H1 (cell line): ENCODE results near the gene RAB30. TPM values are rescaled to one million over a fixed set of nuclear protein-coding genes. Genes with fewer than 3 reads are reported as not detected.

Source experiments
- CTCF ChIA-PET: fragments of 300-600 bp; sonication (Branson Sonifier 250); formaldehyde crosslinking; loops from one replicate; lab custom pipeline; 2021; ENCODE audit not compliant: partially characterized antibody; lab: Charles Lee
- POLR2A ChIA-PET: fragments of 300-600 bp; sonication (Branson Sonifier 250); formaldehyde crosslinking; loops from one replicate; lab custom pipeline; 2021; ENCODE audit warnings: inconsistent platforms; ENCODE audit not compliant: partially characterized antibody; lab: Charles Lee
- DNase-seq, 2 experiments: peaks; one replicate each; pipeline versions ENCODE4 v3.0.0 to v3.0.0-alpha.2; 2010 to 2022; ENCODE audit warnings: low spot score in 2 of 2, low read depth in 1 of 2, mixed read lengths in 1 of 2
- FAIRE-seq: peaks from 2 replicates; lab custom pipeline; 2011; peaks lifted over from hg19 to GRCh38; lab: Jason Lieb, UNC
- H2AFZ ChIP-seq: 2 replicates; pipeline ENCODE4 v1.8.1; 2012; ENCODE audit warnings: low read length, inconsistent platforms
- H2AK5ac ChIP-seq: 2 replicates; pipeline ENCODE4 v1.6.1; 2013; ENCODE audit warnings: low read depth, low read length
- H2BK120ac ChIP-seq: replicated peaks from 2 replicates; pipeline ENCODE3; 2013; ENCODE audit warnings: low read depth, low read length, inconsistent platforms
- H2BK12ac ChIP-seq: 2 replicates; pipeline ENCODE4 v1.6.1; 2013; ENCODE audit warnings: low read depth, low read length
- H2BK15ac ChIP-seq: 2 replicates; pipeline ENCODE4 v1.6.1; 2013; ENCODE audit warnings: low read length
- H2BK20ac ChIP-seq: 2 replicates; pipeline ENCODE4 v1.6.1; 2013; ENCODE audit warnings: low read length
- H2BK5ac ChIP-seq: 2 replicates; pipeline ENCODE4 v1.6.1; 2013; ENCODE audit warnings: low read depth, low read length
- H3K14ac ChIP-seq: 2 replicates; pipeline ENCODE4 v1.6.1; 2013; ENCODE audit warnings: inconsistent platforms; ENCODE audit not compliant: insufficient read length
- H3K18ac ChIP-seq: 2 replicates; pipeline ENCODE4 v1.6.1; 2013; ENCODE audit warnings: low read length; ENCODE audit errors: extremely low read depth
- H3K23ac ChIP-seq: 2 replicates; pipeline ENCODE4 v1.6.1; 2013; ENCODE audit warnings: inconsistent platforms; ENCODE audit not compliant: insufficient read length
- H3K23me2 ChIP-seq: 2 replicates; pipeline ENCODE4 v1.6.1; 2013; ENCODE audit warnings: low read depth, low read length
- H3K27ac ChIP-seq: 2 replicates; pipeline ENCODE4 v1.6.1; 2011; ENCODE audit warnings: low read depth, low read length, inconsistent platforms
- H3K27me3 ChIP-seq, 4 experiments: replicated peaks in 1 of 4; 1 replicate in 1 of 4; 2 replicates in 3 of 4; pipeline versions ENCODE4 v1.6.1 to v1.8.1; 2011 to 2013; ENCODE audit warnings: low read length in 3 of 4, mild to moderate bottlenecking in 3 of 4, inconsistent platforms in 2 of 4, mixed read lengths in 2 of 4, moderate library complexity in 1 of 4; ENCODE audit not compliant: control insufficient read depth in 3 of 4, insufficient read depth in 3 of 4; ENCODE audit errors: extremely low read depth in 1 of 4
- H3K36me3 ChIP-seq, 4 experiments: 2 replicates each; pipeline versions ENCODE4 v1.6.1 to v1.8.1; 2011 to 2013; ENCODE audit warnings: mild to moderate bottlenecking in 4 of 4, low read length in 3 of 4, moderate library complexity in 2 of 4, control low read depth in 1 of 4, inconsistent platforms in 1 of 4; ENCODE audit not compliant: insufficient read depth in 4 of 4, control insufficient read depth in 2 of 4
- H3K4ac ChIP-seq: replicated peaks from 2 replicates; pipeline ENCODE3; 2013; ENCODE audit warnings: low read length, low read depth, mixed read lengths, inconsistent platforms; ENCODE audit not compliant: insufficient read length
- H3K4me1 ChIP-seq, 4 experiments: replicated peaks in 1 of 4; 1 replicate in 1 of 4; 2 replicates in 3 of 4; pipeline versions ENCODE4 v1.6.1 to v1.8.1; 2011 to 2013; ENCODE audit warnings: low read length in 3 of 4, inconsistent platforms in 2 of 4, mixed read lengths in 1 of 4; ENCODE audit not compliant: insufficient read depth in 4 of 4, control insufficient read depth in 3 of 4
- H3K4me2 ChIP-seq, 2 experiments: 2 replicates each; pipeline versions ENCODE4 v1.6.1 to v1.8.1; 2011 to 2013; ENCODE audit warnings: low read depth in 2 of 2, low read length in 2 of 2, control low read depth in 1 of 2, inconsistent platforms in 1 of 2, mild to moderate bottlenecking in 1 of 2; ENCODE audit not compliant: insufficient read depth in 1 of 2
- H3K4me3 ChIP-seq, 4 experiments: fragments of 200-600, 300-600 bp in 1 of 4; sonication (generic), shearing (Covaris generic), sonication (Bioruptor Twin) in 1 of 4; 2 replicates each; pipeline versions ENCODE4 v1.5.1 to v1.8.1; 2011 to 2016; ENCODE audit warnings: low read length in 4 of 4, low read depth in 3 of 4, control low read depth in 2 of 4, inconsistent platforms in 2 of 4, mild to moderate bottlenecking in 2 of 4, mixed read lengths in 1 of 4, moderate library complexity in 1 of 4; ENCODE audit not compliant: insufficient read depth in 2 of 4; ENCODE audit errors: extremely low read depth in 1 of 4
- H3K56ac ChIP-seq: replicated peaks from 2 replicates; pipeline ENCODE3; 2013; ENCODE audit warnings: low read depth, mild to moderate bottlenecking, mixed read lengths, low read length, inconsistent platforms; ENCODE audit not compliant: insufficient read length
- H3K79me1 ChIP-seq: 2 replicates; pipeline ENCODE4 v1.6.1; 2013; ENCODE audit warnings: low read depth, low read length, control low read depth
- H3K79me2 ChIP-seq, 2 experiments: 2 replicates each; pipeline versions ENCODE4 v1.6.1 to v1.8.1; 2012 to 2013; ENCODE audit warnings: low read length in 2 of 2, mild to moderate bottlenecking in 2 of 2, inconsistent platforms in 1 of 2; ENCODE audit not compliant: insufficient read depth in 2 of 2, control insufficient read depth in 1 of 2
- H3K9ac ChIP-seq, 4 experiments: replicated peaks in 1 of 4; 1 replicate in 1 of 4; 2 replicates in 3 of 4; pipeline versions ENCODE4 v1.6.1 to v1.8.1; 2011 to 2013; ENCODE audit warnings: low read depth in 3 of 4, low read length in 3 of 4, control low read depth in 2 of 4, mild to moderate bottlenecking in 2 of 4, moderate library complexity in 2 of 4, inconsistent platforms in 1 of 4; ENCODE audit errors: extremely low read depth in 1 of 4
- H3K9me3 ChIP-seq, 2 experiments: 2 replicates each; pipeline versions ENCODE4 v1.6.1 to v1.8.1; 2012 to 2013; ENCODE audit warnings: mild to moderate bottlenecking in 2 of 2, moderate library complexity in 2 of 2, control low read depth in 1 of 2, inconsistent platforms in 1 of 2, low read depth in 1 of 2, low read length in 1 of 2, mixed read lengths in 1 of 2; ENCODE audit not compliant: insufficient read depth in 2 of 2
- H4K20me1 ChIP-seq, 2 experiments: replicated peaks in 1 of 2; 2 replicates each; pipeline versions ENCODE3 to v1.8.1; 2011 to 2013; ENCODE audit warnings: inconsistent platforms in 2 of 2, low read length in 2 of 2, mild to moderate bottlenecking in 1 of 2; ENCODE audit not compliant: insufficient read depth in 2 of 2, control insufficient read depth in 1 of 2
- H4K5ac ChIP-seq: 2 replicates; pipeline ENCODE4 v1.6.1; 2013; ENCODE audit warnings: low read length, low read depth, mixed read lengths, inconsistent platforms; ENCODE audit not compliant: insufficient read length
- H4K8ac ChIP-seq: 2 replicates; pipeline ENCODE4 v1.8.0; 2013; ENCODE audit warnings: mild to moderate bottlenecking, moderate library complexity, low read length, inconsistent platforms; ENCODE audit not compliant: insufficient read depth; ENCODE audit errors: extremely low read depth
- H4K91ac ChIP-seq: replicated peaks from 2 replicates; pipeline ENCODE3; 2013; ENCODE audit warnings: low read length, mixed read lengths, inconsistent platforms; ENCODE audit not compliant: insufficient read length
- GABPA ChIP-seq: IDR thresholded peaks from 2 replicates; pipeline ENCODE4 v1.6.1; 2011; ENCODE audit warnings: mild to moderate bottlenecking, low read length, moderate library complexity, borderline replicate concordance; ENCODE audit not compliant: insufficient read depth
- SIX5 ChIP-seq: IDR thresholded peaks from 2 replicates; pipeline ENCODE4 v1.6.1; 2011; ENCODE audit warnings: mild to moderate bottlenecking, low read depth, low read length
- SP2 ChIP-seq: IDR thresholded peaks from 2 replicates; pipeline ENCODE4 v1.6.1; 2012; ENCODE audit warnings: mild to moderate bottlenecking, low read length, inconsistent platforms
- WGBS, 2 experiments: shearing (Covaris generic) in 1 of 2; methylation state at CpG; one replicate each; pipeline versions ENCODE4 v1.1.6 to v1.1.7; 2013 to 2015; ENCODE audit warnings: low lambda C conversion rate in 2 of 2, mixed read lengths in 2 of 2, inconsistent platforms in 1 of 2, low coverage in 1 of 2, missing lambda C conversion rate in 1 of 2; ENCODE audit not compliant: insufficient replicate concordance in 2 of 2, insufficient coverage in 1 of 2, insufficient read length in 1 of 2; ENCODE audit errors: extremely low coverage in 1 of 2, missing lambda C conversion rate in 1 of 2; 5-methylcytosine and 5-hydroxymethylcytosine counted together
- polyA plus RNA-seq, 7 experiments: library from polyadenylated mRNA; depleted of rRNA in 3 of 7; stranded (reverse) in 5 of 7; unstranded in 2 of 7; fragments of >200 nt in 5 of 7; fragments of 200-250 nt in 2 of 7; gene quantifications; 1 replicate in 5 of 7; 2 replicates in 1 of 7; 4 replicates in 1 of 7; pipeline versions ENCODE4 v1.2.1 to v1.2.3, GENCODE V29; 2011 to 2013; ENCODE audit warnings: missing spikeins in 2 of 7, mixed read lengths in 2 of 7
- total RNA-seq: library from RNA; stranded (reverse); fragmentation: NEBNext Ultra II Directional; extraction: Animal tissue kit (Norgen Biotek cat#: 25700); gene quantifications from 2 replicates; pipeline ENCODE4 v1.2.1, GENCODE V29; 2021

The RAB30 gene
- total and polyA plus RNA-seq, 2 of the 8 experiments (the other 6 are each of a cell fraction or from before 2014, with no cell fraction given), result 1.6 to 11.7 TPM

DNA sequence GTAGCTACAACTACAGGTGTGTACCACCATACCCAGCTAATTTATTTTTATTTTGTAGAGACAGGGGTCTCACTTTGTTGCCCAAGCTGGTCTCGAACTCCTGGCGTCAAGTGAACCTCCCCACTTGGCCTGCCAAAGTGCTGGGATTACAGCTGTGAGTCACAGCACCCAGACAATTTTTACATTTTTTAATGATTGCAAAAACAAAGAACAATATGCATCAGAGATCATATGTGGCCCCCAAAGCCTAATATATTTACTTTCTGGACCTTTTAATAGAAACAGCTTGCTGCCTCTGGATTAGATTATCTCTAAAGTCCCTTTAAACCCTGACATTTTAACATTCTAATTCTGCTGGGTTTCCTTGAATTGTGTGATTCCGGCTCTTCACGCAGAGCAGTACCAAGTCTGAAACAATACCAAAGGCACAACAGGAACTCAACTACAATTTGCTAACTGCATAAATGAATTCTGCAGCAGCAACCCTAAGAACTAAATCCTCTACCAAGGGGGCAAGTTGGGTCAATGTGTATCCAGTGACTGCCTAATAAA, 25.0 kb downstream of the RAB30 start:
- ChIA-PET CTCF (interaction anchor here (1.1 to 1.3 kb wide), 3 partner anchors 18 to 203 kb away, joined by 3 to 5 read pairs (median 4); no protein-coding TSS in a partner anchor), POLR2A (no interaction called here)
- Histone ChIP-seq H3K4ac (no peak overlapping the region), H3K56ac (no peak overlapping the region), H2BK5ac (no peak overlapping the region), H3K14ac (no peak overlapping the region), H4K91ac (no peak overlapping the region), H3K23ac (no peak overlapping the region), H3K9me3 (no peaks in the 10 kb centered on the region), H3K79me2 (no peaks in the 10 kb centered on the region), H3K23me2 (no peaks in the 10 kb centered on the region), H4K5ac (no peak overlapping the region), H3K79me1 (no peaks in the 10 kb centered on the region), H2AK5ac (no peak overlapping the region), H2AFZ (no peak overlapping the region), H2BK15ac (no peak overlapping the region), H3K36me3 (no peaks in the 10 kb centered on the region), H4K20me1 (no peaks in the 10 kb centered on the region), H3K27me3 (no peaks in the 10 kb centered on the region), H4K8ac (no peak overlapping the region), H3K18ac (no peak overlapping the region), H3K27ac (no peak overlapping the region), H2BK20ac (no peak overlapping the region), H3K9ac (no peak overlapping the region), H3K4me2 (no peak overlapping the region), H3K4me1 (peaks cover 0 to 7% (median 2%) of the 10 kb centered on the region in 4 experiments; a peak in 2 of 7 replicates), H3K4me3 (no peak overlapping the region), H2BK120ac (no peak overlapping the region), H2BK12ac (no peak overlapping the region)
- FAIRE-seq, result no peak
- DNase-seq, result no peak
- 87% methylated on average over 4 of the region's 4 CpGs; no CpG with 5 or more reads in 1 of the 2 experiments for WGBS, 2 experiments
- no peak for TF ChIP-seq SIX5
- TF ChIP-seq GABPA, result no peak
- no peak for TF ChIP-seq SP2
